ENCODE data around the gene BATF2. TPM values are rescaled to one million over a fixed set of nuclear protein-coding genes. Genes with fewer than 3 reads are reported as not detected.

BATF2 gene
- total RNA-seq, 1 donor from 2014 or later = 7.5 TPM

DNA sequence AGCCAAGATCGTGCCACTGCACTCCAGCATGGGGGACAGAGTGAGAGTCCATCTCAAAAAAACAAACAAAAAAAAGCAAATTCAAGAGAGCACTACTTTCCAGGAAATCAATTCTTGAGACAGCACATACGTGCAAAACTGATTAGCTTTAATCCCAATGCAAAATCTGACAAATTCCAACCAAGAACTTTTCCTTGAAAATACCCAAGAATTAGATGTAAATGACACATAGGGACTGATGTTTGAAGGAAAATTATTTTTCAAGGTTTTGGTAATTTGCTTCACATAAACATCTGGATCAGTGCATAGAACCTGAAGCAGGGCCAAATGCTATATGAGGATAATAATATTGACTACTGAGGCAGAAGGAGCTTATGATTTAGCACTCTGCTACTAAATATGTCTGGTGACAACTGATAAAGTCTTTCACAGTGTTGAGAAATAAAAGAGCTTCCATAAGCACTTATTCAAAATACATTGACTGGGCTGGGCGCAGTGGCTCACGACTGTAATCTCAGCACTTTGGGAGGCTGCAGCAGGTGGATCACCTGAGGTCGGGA, 33.6 kb downstream of the BATF2 start:
- Histone ChIP-seq H3K27me3 (no peaks in the 10 kb centered on the region), H3K4me1 (no peaks in the 10 kb centered on the region), H3K27ac (no peak overlapping the region), H3K36me3 (no peaks in the 10 kb centered on the region), H3K9me3 (no peaks in the 10 kb centered on the region), H3K4me3 (no peak overlapping the region)
- ATAC-seq (no peak), DNase-seq (no peak)
- intact Hi-C loops (cut with DNase I) = no loop called here
- TF ChIP-seq, protein P1, sequence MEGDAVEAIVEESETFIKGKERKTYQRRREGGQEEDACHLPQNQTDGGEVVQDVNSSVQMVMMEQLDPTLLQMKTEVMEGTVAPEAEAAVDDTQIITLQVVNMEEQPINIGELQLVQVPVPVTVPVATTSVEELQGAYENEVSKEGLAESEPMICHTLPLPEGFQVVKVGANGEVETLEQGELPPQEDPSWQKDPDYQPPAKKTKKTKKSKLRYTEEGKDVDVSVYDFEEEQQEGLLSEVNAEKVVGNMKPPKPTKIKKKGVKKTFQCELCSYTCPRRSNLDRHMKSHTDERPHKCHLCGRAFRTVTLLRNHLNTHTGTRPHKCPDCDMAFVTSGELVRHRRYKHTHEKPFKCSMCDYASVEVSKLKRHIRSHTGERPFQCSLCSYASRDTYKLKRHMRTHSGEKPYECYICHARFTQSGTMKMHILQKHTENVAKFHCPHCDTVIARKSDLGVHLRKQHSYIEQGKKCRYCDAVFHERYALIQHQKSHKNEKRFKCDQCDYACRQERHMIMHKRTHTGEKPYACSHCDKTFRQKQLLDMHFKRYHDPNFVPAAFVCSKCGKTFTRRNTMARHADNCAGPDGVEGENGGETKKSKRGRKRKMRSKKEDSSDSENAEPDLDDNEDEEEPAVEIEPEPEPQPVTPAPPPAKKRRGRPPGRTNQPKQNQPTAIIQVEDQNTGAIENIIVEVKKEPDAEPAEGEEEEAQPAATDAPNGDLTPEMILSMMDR (IDR thresholded peaks at IDR 0.05) = no peak

DNA sequence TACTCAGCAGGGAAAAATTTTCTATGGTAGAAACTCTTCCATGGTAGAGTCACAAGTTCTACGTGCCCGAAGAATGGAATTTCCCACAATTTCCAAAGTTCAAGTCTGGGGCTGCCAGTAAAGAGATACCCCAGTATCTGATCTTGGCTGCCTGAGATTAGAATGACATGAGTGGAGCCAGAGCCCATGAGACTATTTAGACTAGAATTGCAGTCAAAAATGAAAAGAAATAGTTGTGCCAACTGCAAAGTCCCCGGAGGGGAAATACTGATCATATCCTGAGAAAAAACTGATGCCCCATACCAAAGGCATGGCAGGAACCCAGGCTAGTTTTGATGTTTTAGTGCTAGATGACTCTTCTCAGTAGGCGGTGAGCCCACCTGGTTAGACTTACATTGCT, 36.1 kb downstream of the BATF2 start:
- intact Hi-C loops (cut with DNase I) = no loop called here
- Histone ChIP-seq H3K27ac (no peak overlapping the region), H3K4me3 (no peak overlapping the region), H3K9me3 (no peaks in the 10 kb centered on the region), H3K27me3 (no peaks in the 10 kb centered on the region), H3K4me1 (no peaks in the 10 kb centered on the region), H3K36me3 (no peaks in the 10 kb centered on the region)
- ATAC-seq (no peak), DNase-seq (no peak)
- TF ChIP-seq, protein P1 (IDR thresholded peaks at IDR 0.05) = no peak

DNA sequence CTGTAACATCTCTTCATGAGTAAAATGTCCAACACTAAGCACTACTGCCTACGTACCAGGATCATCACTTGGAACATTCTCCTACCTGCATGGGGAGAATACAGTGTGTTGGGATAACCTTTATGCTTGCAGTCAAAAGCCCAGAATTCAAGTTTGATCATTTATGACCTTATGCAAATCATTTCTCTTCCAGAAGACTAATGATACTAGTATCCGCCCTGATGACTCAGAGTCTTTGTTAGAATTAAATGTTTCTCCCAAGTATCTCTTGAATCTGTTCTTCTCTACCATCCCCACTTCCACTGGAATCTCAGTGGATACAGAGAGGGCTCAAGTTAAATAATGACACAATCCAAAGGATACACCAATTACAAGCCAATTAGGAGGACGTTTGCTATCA, 37.3 kb downstream of the BATF2 start:
- ATAC-seq (no peak), DNase-seq (no peak)
- Histone ChIP-seq H3K27me3 (no peaks in the 10 kb centered on the region), H3K9me3 (no peaks in the 10 kb centered on the region), H3K4me1 (peaks cover 6% of the 10 kb centered on the region), H3K4me3 (no peak overlapping the region), H3K36me3 (no peaks in the 10 kb centered on the region), H3K27ac (no peak overlapping the region)
- TF ChIP-seq, protein P1 (IDR thresholded peaks at IDR 0.05) = no peak
- intact Hi-C loops (cut with DNase I) = no loop called here

DNA sequence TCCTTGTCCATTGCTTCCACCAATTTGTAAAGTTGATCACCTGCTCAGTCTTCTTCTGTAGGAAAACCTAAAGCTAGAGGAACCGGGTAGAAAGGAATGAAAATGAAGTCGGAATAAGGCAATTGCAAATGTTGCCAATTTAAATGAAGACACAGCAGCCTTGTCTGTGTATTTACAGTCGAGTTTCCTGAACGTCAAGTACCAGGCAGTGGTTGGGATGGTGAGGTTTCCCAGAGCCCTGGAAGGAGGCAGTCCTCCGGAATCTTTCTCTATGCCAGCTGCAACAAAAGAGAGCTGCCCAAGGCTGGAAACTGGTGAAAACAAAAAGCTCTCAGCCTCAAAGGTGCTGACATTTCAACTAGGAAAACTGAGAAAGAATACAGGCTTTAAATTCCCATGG, 42.6 kb downstream of the BATF2 start:
- H3K36me3 ChIP-seq = no peaks in the 10 kb centered on the region
- intact Hi-C loops (cut with DNase I) = no loop called here
- TF ChIP-seq, protein P1 (IDR thresholded peaks at IDR 0.05) = no peak
- no peaks in the 10 kb centered on the region for H3K27me3 ChIP-seq
- no peak overlapping the region for H3K4me3 ChIP-seq
- no peak for ATAC-seq
- DNase-seq = no peak
- peaks cover 12% of the 10 kb centered on the region for H3K4me1 ChIP-seq
- H3K27ac ChIP-seq = no peak overlapping the region
- no peaks in the 10 kb centered on the region for H3K9me3 ChIP-seq

DNA sequence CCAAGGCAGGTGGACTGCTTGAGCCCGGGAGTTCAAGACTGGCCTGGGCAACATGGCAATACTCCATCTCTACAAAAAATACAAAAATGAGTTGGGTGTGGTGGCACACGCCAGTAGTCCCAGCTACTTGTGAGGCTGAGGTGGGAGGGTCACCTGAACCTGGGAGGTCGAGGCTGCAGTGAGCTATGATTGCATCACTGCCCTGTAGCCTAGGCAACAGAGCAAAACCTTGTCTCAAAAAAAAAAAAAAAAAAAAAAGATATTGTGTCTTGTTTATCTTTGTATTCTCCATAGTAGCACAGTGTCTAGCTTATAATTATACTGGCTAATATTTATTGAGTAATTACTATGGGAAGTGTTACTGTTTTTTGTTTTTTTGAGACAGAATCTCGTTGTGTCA, 45.2 kb downstream of the BATF2 start:
- no peak overlapping the region for H3K4me3 ChIP-seq
- no peaks in the 10 kb centered on the region for H3K36me3 ChIP-seq
- peaks cover 12% of the 10 kb centered on the region for H3K4me1 ChIP-seq
- TF ChIP-seq, protein P1 (IDR thresholded peaks at IDR 0.05) = no peak
- H3K9me3 ChIP-seq = no peaks in the 10 kb centered on the region
- H3K27me3 ChIP-seq = no peaks in the 10 kb centered on the region
- no peak overlapping the region for H3K27ac ChIP-seq
- DNase-seq (no peak), ATAC-seq (no peak)
- intact Hi-C loops (cut with DNase I) = no loop called here

All from upper lobe of right lung (tissue), 1 donor.